GM08714 (cell line): Measurements from ENCODE around the gene TCF19.
A peak's percentile ranks its signal among the peaks of the same experiment; 100 is the strongest.

Source experiments
- H3K4me3 ChIP-seq: fragments of 200-500 bp; sonication (Bioruptor generic); 2 replicates; pipeline ENCODE4 v1.5.1; 2014; ENCODE audit warnings: mild to moderate bottlenecking, low read length, inconsistent platforms
- ZNF274 ChIP-seq: IDR thresholded peaks from 2 replicates; pipeline ENCODE4 v1.6.1; 2012; ENCODE audit warnings: mild to moderate bottlenecking, low read depth, low read length

Gene TCF19, protein sequence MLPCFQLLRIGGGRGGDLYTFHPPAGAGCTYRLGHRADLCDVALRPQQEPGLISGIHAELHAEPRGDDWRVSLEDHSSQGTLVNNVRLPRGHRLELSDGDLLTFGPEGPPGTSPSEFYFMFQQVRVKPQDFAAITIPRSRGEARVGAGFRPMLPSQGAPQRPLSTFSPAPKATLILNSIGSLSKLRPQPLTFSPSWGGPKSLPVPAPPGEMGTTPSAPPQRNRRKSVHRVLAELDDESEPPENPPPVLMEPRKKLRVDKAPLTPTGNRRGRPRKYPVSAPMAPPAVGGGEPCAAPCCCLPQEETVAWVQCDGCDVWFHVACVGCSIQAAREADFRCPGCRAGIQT

DNA sequence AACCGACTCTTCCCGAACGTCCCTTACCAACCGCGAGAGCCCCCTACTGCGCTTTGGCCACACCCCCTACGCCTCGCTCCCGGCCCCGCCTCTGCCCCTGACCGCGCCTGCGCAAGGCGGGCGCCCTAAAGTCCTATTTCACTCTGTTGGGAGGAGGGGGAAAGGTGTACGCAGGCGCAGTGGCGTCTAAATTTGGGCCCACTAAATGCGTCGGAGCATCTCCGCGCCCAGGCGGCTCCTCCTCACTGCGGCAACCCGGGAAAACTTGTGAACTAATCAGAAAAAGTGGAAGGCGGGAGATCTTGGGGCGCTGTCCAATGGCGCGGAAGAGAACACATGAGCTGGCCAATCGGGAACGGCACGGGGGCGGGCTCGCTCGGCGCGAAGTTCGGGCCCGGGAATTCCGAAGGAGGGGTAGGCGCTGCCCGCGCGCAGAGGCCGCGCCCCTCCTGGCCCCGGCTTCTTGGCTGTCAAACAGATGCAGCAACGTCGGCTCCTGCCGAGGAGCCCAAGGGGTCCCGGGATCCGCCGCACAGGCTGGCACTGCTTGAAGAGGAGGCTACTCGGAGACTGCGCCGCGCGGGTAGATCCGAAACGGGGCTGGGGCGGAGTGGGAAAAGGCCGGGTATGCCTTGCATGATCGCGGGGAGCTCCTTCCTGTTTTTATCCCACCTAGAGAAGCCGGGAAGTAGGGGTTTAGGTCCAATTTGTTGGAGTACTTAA, at the start of gene TCF19:
TCF19 (plus strand) TSS at position 450 of the 723 bp plus-strand sequence. CDS start 881 bp downstream, outside the sequence.
- peak within 1 kb of the TSS; percentile 89 for H3K4me3 ChIP-seq
- no peak for TF ChIP-seq ZNF274

DNA sequence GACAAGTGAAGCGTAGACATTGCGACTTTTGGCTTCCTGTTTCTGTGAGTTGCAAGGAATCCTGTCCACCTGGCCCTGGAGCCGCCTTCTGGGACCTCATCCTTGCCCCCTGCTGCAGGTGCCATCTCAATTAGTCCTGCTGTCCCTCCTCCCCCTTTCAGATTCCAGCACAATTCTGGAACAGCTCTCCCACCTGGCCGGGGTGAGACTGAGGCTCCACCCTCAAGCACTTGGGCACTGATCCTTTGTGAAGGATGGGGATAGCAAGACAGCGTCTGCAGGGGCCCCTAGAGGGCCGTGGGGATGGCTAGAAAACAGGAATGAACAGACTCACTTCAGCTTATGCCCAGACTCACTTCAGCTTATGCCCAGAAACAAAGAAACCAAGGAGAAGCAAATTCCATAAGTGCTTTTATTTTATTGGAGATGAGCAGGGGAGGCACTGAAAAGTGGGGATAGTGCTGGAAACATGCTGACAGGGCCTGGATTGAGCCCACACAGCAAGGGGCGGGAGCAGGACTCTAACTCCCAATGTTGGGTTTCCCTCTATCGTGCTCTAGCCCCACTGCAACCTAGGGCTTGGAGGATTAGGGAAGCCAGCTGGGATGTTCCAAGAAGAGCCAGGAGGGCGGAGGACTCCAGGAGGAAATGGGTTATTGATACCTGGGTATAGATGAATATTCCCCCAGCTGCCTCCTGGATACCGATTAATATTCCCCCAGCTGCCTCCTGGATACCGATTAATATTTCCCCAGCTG, 47.4 kb upstream of the TCF19 start:
- no peak for TF ChIP-seq ZNF274
- no peak overlapping the region for H3K4me3 ChIP-seq

DNA sequence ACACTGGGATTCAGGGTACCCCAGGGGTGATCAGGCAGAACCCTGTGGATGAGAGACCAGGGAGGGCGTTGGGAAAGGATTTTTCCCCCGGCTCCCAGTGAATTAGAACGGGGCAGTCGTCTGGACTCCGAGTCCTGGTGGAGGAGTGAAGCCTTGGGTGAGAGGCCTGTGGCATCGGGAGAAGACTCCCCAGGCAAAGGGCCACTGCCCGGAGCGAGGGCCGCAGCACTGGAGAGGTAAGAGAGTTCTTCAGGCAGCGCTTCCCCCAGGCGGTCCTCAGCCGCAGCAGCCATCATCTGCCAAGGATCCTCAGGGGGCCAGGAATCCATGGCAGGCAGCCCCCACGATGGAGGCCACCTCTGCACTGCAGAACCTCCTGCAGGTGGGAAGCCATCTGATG, 46.7 kb upstream of the TCF19 start:
- no peak for TF ChIP-seq ZNF274

DNA sequence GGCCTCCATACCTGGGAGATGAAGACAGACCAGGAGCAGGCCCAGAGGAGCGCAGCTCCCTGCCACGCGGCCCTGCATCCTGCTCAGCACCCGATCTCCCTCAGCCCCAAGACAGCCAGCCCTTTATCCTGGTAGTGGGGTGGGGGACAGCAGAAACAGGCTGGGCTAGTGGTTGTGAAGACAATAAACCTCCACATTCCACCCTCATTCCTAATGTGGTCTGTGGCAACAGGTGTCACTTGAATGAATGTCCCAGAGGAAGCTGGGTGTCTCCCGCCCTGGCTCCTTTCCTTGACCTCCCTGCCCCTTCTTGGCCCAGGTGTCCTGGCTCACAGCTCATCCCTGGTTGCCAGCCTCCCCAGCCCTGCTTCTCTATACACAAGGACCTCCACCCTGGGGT, 45.9 kb upstream of the TCF19 start, which contains the start of gene C6orf15:
C6orf15 (minus strand) TSS at position 98 of the 400 bp plus-strand sequence; CDS start at position 78, 20 bp downstream.
- TF ChIP-seq ZNF274 = no peak
- H3K4me3 ChIP-seq = no peak within 1 kb of the TSS

More for the DNA sequence above, 46.7 kb upstream of the TCF19 start:
- H3K4me3 ChIP-seq = no peak overlapping the region

DNA sequence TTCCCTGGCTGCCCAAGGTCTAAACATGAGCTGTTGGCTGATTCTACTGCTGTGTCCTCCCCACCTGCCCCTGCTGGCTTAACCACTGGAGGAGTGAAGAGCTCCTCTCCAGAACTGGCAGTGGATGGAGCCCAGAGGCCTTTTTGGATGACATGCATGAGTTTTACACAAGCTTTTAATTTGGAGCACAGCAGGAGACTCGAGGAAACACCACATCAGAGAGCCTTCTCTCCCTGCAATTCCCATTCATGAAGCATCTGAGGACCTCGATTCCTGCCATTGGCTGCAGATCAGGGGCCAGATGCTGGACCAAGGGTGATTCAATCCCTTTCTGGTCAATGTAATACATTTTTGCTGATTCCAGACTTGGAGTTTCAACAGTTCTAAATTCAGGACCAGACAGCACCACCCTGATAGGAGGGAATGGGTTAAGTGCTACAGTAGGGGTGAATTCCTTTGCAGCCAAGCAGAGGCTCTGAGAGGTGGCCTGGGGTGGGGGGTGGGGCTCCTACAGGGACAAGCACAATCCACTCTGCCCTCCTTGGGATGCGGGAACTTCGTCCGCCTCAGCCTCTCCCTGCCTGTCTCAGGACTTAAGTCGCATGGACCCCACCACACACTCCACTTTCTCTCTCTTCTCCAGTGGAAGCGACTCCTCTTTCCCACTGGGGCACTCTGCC, 44.4 kb upstream of the TCF19 start:
- H3K4me3 ChIP-seq = no peak overlapping the region
- no peak for TF ChIP-seq ZNF274

DNA sequence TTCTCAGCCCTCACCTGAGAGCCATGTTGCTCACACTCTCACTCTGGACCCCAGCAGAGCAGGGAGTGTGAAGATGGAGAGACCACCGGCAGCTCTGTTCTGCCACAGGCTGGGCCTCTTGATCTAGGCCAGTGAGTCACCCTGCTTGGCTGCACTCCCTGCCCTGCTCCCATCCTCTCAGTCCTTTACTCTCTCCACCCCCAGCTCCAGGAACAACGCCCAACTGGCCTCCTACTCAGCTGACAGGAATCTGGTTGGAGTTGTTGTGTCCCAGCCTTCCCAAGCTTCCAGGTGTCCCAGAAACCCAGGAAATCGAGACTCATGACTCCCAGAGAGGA, 43.9 kb upstream of the TCF19 start, which contains the start of gene PSORS1C1:
PSORS1C1 (plus strand) TSS at position 260 of the 338 bp plus-strand sequence. CDS start 14,833 bp downstream, outside the sequence.
- TF ChIP-seq ZNF274 = no peak
- H3K4me3 ChIP-seq = no peak within 1 kb of the TSS

DNA sequence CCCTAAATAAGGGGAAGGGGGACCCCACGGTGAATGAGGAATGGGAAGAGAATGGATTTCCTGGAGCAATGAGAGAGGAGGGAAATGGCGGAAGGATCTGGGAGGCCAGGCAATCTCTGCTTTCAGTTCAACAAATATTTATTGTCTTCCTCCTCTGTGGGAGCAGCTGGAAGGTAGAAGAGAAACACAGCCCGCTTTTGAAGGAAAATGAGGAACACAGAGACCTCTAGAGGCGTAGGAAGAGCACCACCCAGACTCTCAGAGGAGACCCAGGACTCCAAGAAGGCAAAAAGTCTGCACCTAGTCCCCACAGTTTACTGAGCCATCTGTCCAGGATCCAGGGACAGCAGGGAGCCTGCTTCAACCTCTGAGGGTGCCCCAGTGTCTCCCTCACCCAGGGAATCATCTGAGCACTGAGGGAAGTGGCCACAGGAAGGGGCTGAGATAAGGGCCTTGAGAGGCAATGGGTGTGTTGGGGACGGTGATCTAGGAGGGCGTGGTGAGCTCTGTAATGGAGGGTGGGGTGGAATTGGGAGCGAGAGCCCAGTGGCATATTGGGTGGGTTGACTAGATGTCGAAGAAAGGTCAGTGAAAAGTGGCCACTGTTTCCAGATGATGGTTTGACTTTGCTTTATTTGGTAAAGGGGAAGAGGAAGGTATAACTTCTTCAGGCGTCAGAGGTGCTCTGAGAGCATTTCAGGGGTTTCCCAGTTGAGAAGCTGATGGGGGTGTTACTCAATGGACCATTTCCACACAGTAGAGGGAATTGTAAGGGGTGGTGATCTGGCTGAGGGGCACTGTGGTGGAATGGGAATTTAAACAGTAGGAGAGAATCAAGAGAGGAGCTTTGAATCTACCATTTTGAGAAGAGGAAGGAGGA, 43.2 kb upstream of the TCF19 start:
- no peak overlapping the region for H3K4me3 ChIP-seq

DNA sequence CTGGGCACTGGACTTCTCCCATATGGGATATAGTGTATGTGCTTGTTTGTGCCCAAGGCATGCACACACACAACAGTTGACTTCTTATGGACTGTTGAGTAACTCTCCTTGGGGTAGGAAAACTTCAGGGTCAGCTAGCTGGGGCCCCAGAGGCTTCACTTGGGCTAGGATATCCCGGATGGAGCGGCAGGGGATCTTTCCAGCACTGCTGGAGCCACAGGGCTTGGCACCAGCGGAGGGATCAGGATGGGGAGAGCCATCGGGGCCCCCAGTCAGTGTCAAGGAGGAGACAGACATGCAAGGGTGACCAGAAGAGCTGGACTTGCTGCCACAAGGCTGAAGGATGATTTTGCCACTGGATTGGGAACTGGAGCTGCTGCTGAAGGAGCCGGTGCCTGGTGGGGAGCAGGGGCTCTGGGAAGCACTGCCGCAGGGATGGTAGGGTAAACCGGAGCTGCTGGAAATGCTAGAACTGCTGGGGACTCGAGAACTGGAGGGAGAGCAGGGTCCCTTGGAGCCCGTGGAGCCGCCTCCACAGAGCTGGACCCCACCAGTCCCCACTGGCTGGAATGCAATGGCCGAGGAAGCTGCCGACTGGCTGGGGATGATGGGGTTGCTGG, 42.3 kb upstream of the TCF19 start:
- no peak for TF ChIP-seq ZNF274
- H3K4me3 ChIP-seq = no peak overlapping the region

More for the DNA sequence above, 43.2 kb upstream of the TCF19 start:
- no peak for TF ChIP-seq ZNF274

DNA sequence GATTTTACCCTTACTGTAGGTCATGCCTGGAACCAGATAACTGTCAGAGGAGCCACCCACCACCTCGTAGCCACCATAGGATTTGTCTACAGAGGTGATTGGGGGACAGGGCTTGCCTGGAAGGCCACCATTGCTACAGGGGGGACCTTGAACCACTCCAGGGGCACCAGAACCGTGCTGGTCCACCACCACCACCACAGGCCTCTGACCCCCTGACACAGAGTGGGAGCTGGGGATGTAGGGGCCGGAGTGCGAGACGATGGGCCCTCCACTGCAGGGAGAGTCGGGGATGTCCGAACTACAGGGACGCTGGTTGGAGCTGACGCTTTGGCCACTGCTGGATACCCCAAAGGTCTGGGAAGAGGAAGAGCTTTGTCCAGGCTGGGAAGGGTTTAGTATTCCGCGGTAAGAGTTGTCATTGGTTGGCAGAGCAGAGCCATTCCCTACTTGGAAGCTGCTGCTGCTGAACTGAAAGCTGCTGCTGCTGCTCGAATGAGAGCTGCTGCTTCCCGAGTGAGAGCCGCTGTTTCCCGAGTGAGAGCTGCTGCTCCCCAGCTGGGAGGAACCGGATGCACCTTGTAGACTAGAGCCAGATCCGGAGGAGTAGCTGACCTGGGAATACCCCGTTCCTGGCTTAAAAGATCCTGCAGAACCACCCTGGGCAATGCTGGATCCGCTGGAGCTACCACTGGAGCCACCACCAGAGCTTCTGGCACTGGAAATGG, 41.6 kb upstream of the TCF19 start:
- H3K4me3 ChIP-seq = no peak overlapping the region
- TF ChIP-seq ZNF274 = no peak

DNA sequence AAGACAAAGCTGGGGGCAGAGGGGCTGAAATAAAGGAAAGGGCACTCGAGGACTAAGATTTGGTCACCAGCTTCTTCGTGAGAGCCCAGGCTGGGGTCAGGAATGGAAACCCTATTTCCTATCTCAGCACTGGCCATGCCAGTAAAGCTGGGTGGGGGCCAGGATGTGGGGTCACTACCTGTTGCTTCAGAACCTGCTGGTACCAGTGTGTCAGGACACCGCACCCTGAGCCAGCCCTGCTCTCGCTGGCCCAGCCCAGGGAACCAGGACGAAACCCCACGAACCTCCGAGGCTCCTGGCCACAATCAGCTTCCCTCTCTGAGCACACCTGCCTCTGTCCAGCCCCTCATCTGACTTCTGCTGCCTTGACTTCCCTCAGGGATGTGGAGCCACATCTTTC, 40.2 kb upstream of the TCF19 start:
- TF ChIP-seq ZNF274 = no peak
- H3K4me3 ChIP-seq = no peak overlapping the region

DNA sequence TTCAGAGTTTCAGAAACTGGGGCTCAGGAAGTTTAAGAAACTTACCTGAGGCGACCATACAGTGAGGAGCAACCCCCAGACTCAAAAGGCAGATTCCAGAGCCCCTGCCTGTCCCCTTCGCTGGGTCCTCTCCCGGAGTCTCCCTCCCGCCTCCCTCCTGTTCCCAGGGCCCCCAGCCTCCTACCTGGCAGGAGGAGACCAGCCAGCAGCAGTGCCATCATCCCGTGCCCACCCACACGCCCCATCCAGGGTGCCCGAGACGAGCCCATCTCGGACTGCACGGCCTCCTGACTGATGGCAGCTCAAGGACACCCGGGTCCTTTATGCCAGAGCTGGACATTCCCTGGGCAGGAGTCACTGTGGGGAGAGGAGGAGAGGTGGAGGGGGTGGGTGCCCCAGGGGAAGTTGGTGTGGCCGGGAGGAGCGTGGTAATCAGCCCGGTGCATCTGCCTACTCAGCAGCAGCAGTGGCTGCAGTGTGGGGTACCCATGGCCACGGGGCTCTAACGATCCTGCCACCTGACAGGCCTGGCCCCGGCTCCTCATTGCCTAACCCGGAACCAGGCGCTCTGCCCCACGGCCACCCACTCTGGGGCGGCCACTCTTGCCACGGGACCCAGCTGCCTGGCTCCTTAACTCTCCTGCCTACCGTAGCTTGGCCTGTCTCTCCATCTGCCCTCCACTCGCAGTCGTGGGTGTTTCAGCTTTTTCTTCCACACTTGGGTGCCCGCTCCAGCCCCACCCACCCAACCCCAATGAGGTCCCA, 38.1 kb upstream of the TCF19 start, which contains the start of gene CDSN:
CDSN (minus strand) TSS at position 296 of the 765 bp plus-strand sequence; CDS start at position 269, 27 bp downstream.
- no peak within 1 kb of the TSS for H3K4me3 ChIP-seq
- no peak for TF ChIP-seq ZNF274
